ENCODE results near the gene TMEM53.

TMEM53 gene

GRCh38 chr1:44681905-44682882, 7.9 kb upstream of the TMEM53 start:
- no peak for DNase-seq (ENCODE audit: low read depth)
- TF ChIP-seq CTCF (IDR thresholded peaks at IDR 0.05; ENCODE audit: control insufficient read depth, insufficient read depth, low read depth, low read length, missing control alignments) = no peak
- no peak overlapping the region for H3K4me3 ChIP-seq (ENCODE audit: control insufficient read depth, low read depth, low read length)

GRCh38 chr1:44679468-44679867, 5.2 kb upstream of the TMEM53 start:
- H3K4me3 ChIP-seq (ENCODE audit: control insufficient read depth, low read depth, low read length) = no peak overlapping the region
- TF ChIP-seq CTCF (IDR thresholded peaks at IDR 0.05; ENCODE audit: control insufficient read depth, insufficient read depth, low read depth, low read length, missing control alignments) = no peak
- DNase-seq (ENCODE audit: low read depth) = no peak

GRCh38 chr1:44678626-44679025, 4.3 kb upstream of the TMEM53 start:
- TF ChIP-seq CTCF (IDR thresholded peaks at IDR 0.05; ENCODE audit: control insufficient read depth, insufficient read depth, low read depth, low read length, missing control alignments) = no peak
- no peak for DNase-seq (ENCODE audit: low read depth)
- H3K4me3 ChIP-seq (ENCODE audit: control insufficient read depth, low read depth, low read length) = no peak overlapping the region

GRCh38 chr1:44678120-44678519, 3.8 kb upstream of the TMEM53 start:
- DNase-seq (ENCODE audit: low read depth) = no peak
- no peak for TF ChIP-seq CTCF (IDR thresholded peaks at IDR 0.05; ENCODE audit: control insufficient read depth, insufficient read depth, low read depth, low read length, missing control alignments)
- H3K4me3 ChIP-seq (ENCODE audit: control insufficient read depth, low read depth, low read length) = no peak overlapping the region

- no peak overlapping the region for H3K4me3 ChIP-seq (ENCODE audit: control insufficient read depth, low read depth, low read length)
- no peak for DNase-seq (ENCODE audit: low read depth)
- TF ChIP-seq CTCF (IDR thresholded peaks at IDR 0.05; ENCODE audit: control insufficient read depth, insufficient read depth, low read depth, low read length, missing control alignments) = peak; percentile 46
These were observed 3.0 kb upstream of the TMEM53 start for GRCh38 chr1:44677201-44677766.

- no peak for TF ChIP-seq CTCF (IDR thresholded peaks at IDR 0.05; ENCODE audit: control insufficient read depth, insufficient read depth, low read depth, low read length, missing control alignments)
- peak; percentile 23 for DNase-seq (ENCODE audit: low read depth)
- H3K4me3 ChIP-seq (ENCODE audit: control insufficient read depth, low read depth, low read length) = no peak overlapping the region
These were observed 2.4 kb upstream of the TMEM53 start for GRCh38 chr1:44676484-44677200.
